OCI-LY1 (cell line): ENCODE data around the gene CLK3.

ENCODE experiments used
- H2AFZ ChIP-seq: fragments of 200-600 bp; sonication (generic), shearing (Covaris generic); 2 replicates; pipeline ENCODE4 v1.6.0; 2014; ENCODE audit warnings: antibody characterized with exemption, mild to moderate bottlenecking, low read length
- H3F3A ChIP-seq: fragments of 200-600 bp; sonication (generic), shearing (Covaris generic); 2 replicates; pipeline ENCODE4 v1.6.0; 2014; ENCODE audit warnings: mild to moderate bottlenecking, antibody characterized with exemption, low read length, moderate library complexity; ENCODE audit not compliant: insufficient read depth
- H3K27ac ChIP-seq: fragments of 200-600 bp; sonication (generic); 2 replicates; pipeline ENCODE4 v1.5.1; 2014; ENCODE audit warnings: low read length, mixed run types, mild to moderate bottlenecking, low read depth; ENCODE audit not compliant: poor library complexity, severe bottlenecking
- H3K27me3 ChIP-seq: fragments of 200-600 bp; sonication (generic); 2 replicates; pipeline ENCODE4 v1.6.0; 2014; ENCODE audit warnings: antibody characterized with exemption, mild to moderate bottlenecking, low read length, moderate library complexity; ENCODE audit not compliant: insufficient read depth
- H3K36me3 ChIP-seq: fragments of 200-600 bp; sonication (generic); 2 replicates; pipeline ENCODE4 v1.6.1; 2014; ENCODE audit warnings: mild to moderate bottlenecking, antibody characterized with exemption, low read length, moderate library complexity, mixed read lengths; ENCODE audit not compliant: insufficient read depth
- H3K4me1 ChIP-seq: fragments of 200-600 bp; sonication (generic); 2 replicates; pipeline ENCODE4 v1.5.1; 2014; ENCODE audit warnings: mild to moderate bottlenecking, low read length, moderate library complexity; ENCODE audit not compliant: insufficient read depth, severe bottlenecking
- H3K4me2 ChIP-seq: fragments of 200-600 bp; sonication (generic), shearing (Covaris generic); 2 replicates; pipeline ENCODE4 v1.6.1; 2014; ENCODE audit warnings: low read length
- H3K4me3 ChIP-seq: fragments of 200-600 bp; sonication (generic); 2 replicates; pipeline ENCODE4 v1.5.1; 2014; ENCODE audit warnings: low read length, low read depth, mild to moderate bottlenecking, mixed read lengths; ENCODE audit not compliant: poor library complexity, severe bottlenecking
- H3K79me2 ChIP-seq: fragments of 200-600 bp; shearing (Covaris generic); 2 replicates; pipeline ENCODE4 v1.6.1; 2016; ENCODE audit warnings: mixed run types, low read length, mixed read lengths; ENCODE audit not compliant: insufficient read depth
- H3K9ac ChIP-seq: fragments of 200-600 bp; sonication (generic), shearing (Covaris generic); 2 replicates; pipeline ENCODE4 v1.6.1; 2014; ENCODE audit warnings: mild to moderate bottlenecking, low read length, mixed read lengths
- H3K9me2 ChIP-seq: fragments of 200-600 bp; sonication (generic), shearing (Covaris generic); 2 replicates; pipeline ENCODE4 v1.6.1; 2014; ENCODE audit warnings: low read depth, mild to moderate bottlenecking, low read length, mixed read lengths
- H3K9me3 ChIP-seq: fragments of 200-600 bp; shearing (Covaris generic); 2 replicates; pipeline ENCODE4 v1.6.1; 2014; ENCODE audit warnings: low read length, mixed read lengths
- H4K20me1 ChIP-seq: fragments of 200-600 bp; sonication (generic), shearing (Covaris generic); 2 replicates; pipeline ENCODE4 v1.6.0; 2016; ENCODE audit warnings: mild to moderate bottlenecking, low read length; ENCODE audit not compliant: insufficient read depth
- EZH2 ChIP-seq: fragments of 200-600 bp; sonication (generic), shearing (Covaris generic); IDR thresholded peaks from 2 replicates; pipeline ENCODE4 v1.8.0; 2017; ENCODE audit warnings: borderline replicate concordance, mixed run types, mild to moderate bottlenecking, antibody characterized with exemption, low read length, moderate library complexity, mixed read lengths
- TF ChIP-seq, protein P1 (sequence below): fragments of 200-600 bp; sonication (generic), shearing (Covaris generic); IDR thresholded peaks from 2 replicates; pipeline ENCODE4 v1.5.1; 2017; ENCODE audit warnings: mild to moderate bottlenecking, antibody characterized with exemption, low read length, moderate library complexity, mixed read lengths

CLK3 gene

GRCh38 chr15:74676801-74677200, 61.2 kb downstream of the CLK3 start:
- Histone ChIP-seq H3K27ac (no peak overlapping the region), H3K9me3 (no peaks in the 10 kb centered on the region), H3K27me3 (no peaks in the 10 kb centered on the region), H3K79me2 (peaks cover 27% of the 10 kb centered on the region), H2AFZ (no peak overlapping the region), H3K9me2 (no peaks in the 10 kb centered on the region), H3K4me3 (no peak overlapping the region), H3K36me3 (peaks cover 18% of the 10 kb centered on the region), H3F3A (no peaks in the 10 kb centered on the region), H4K20me1 (no peaks in the 10 kb centered on the region), H3K4me1 (peaks cover 16% of the 10 kb centered on the region), H3K9ac (no peak overlapping the region), H3K4me2 (no peak overlapping the region)
- no peak for TF ChIP-seq EZH2
- TF ChIP-seq, protein P1, sequence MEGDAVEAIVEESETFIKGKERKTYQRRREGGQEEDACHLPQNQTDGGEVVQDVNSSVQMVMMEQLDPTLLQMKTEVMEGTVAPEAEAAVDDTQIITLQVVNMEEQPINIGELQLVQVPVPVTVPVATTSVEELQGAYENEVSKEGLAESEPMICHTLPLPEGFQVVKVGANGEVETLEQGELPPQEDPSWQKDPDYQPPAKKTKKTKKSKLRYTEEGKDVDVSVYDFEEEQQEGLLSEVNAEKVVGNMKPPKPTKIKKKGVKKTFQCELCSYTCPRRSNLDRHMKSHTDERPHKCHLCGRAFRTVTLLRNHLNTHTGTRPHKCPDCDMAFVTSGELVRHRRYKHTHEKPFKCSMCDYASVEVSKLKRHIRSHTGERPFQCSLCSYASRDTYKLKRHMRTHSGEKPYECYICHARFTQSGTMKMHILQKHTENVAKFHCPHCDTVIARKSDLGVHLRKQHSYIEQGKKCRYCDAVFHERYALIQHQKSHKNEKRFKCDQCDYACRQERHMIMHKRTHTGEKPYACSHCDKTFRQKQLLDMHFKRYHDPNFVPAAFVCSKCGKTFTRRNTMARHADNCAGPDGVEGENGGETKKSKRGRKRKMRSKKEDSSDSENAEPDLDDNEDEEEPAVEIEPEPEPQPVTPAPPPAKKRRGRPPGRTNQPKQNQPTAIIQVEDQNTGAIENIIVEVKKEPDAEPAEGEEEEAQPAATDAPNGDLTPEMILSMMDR: no peak
